T-cell (primary cell): ENCODE data around the gene RHOBTB1. TPM values are rescaled to one million over a fixed set of nuclear protein-coding genes. Genes with fewer than 3 reads are reported as not detected.

Experiments used
- ATAC-seq, 4 experiments: fragments of 200-7000 bp in 3 of 4; fragments of 150-1000 bp in 1 of 4; cut with Tn5 transposase; replicated peaks in 1 of 4; 1 replicate in 3 of 4; 2 replicates in 1 of 4; pipeline ENCODE4 v1.10.0; 2021; ENCODE audit warnings: moderate library complexity in 3 of 4, mild to moderate bottlenecking in 2 of 4, moderate number of reproducible peaks in 1 of 4
- CTCF ChIA-PET, 2 donors: fragments of 300-600 bp; sonication (Branson Sonifier 250); formaldehyde crosslinking; loops; one replicate each; lab custom pipeline; 2022; ENCODE audit warnings: antibody characterized with exemption in 2 of 2; lab: Charles Lee
- POLR2A ChIA-PET, 2 donors: fragments of 300-600 bp; sonication (Branson Sonifier 250); formaldehyde crosslinking; loops; one replicate each; lab custom pipeline; 2022; ENCODE audit warnings: antibody characterized with exemption in 2 of 2; lab: Charles Lee
- DNase-seq, 35 experiments: peaks; one replicate each; pipeline versions ENCODE4 v3.0.0 to v3.0.0-alpha.2; 2013 to 2023
- H3K27ac ChIP-seq: one replicate; pipeline ENCODE4 v1.5.1; 2013; ENCODE audit warnings: low read length
- H3K27me3 ChIP-seq, 2 experiments: replicated peaks in 1 of 2; 1 replicate in 1 of 2; 2 replicates in 1 of 2; pipeline versions ENCODE4 v1.6.1 to v1.7.0; 2013; ENCODE audit warnings: low read length in 1 of 2, mixed read lengths in 1 of 2; ENCODE audit not compliant: control insufficient read depth in 2 of 2, insufficient read depth in 2 of 2; ENCODE audit errors: extremely low read depth in 1 of 2
- H3K36me3 ChIP-seq, 2 donors: 1 replicate in 1 of 2; 2 replicates in 1 of 2; pipeline versions ENCODE4 v1.6.1 to v1.7.0; 2013; ENCODE audit warnings: low read length in 1 of 2; ENCODE audit not compliant: control insufficient read depth in 2 of 2, insufficient read depth in 1 of 2; ENCODE audit errors: extremely low read depth in 1 of 2
- H3K4me1 ChIP-seq, 2 experiments: 1 replicate in 1 of 2; 2 replicates in 1 of 2; pipeline versions ENCODE4 v1.6.1 to v1.7.0; 2013; ENCODE audit warnings: low read length in 2 of 2, mixed read lengths in 1 of 2; ENCODE audit not compliant: insufficient read depth in 2 of 2, control insufficient read depth in 1 of 2; ENCODE audit errors: extremely low read depth in 1 of 2
- H3K4me3 ChIP-seq, 2 donors: 1 replicate in 1 of 2; 2 replicates in 1 of 2; pipeline versions ENCODE4 v1.5.1 to v1.7.0; 2013; ENCODE audit warnings: mild to moderate bottlenecking in 2 of 2, low read length in 1 of 2, moderate library complexity in 1 of 2; ENCODE audit not compliant: control insufficient read depth in 1 of 2; ENCODE audit errors: extremely low read depth in 1 of 2
- H3K9me3 ChIP-seq: 2 replicates; pipeline ENCODE4 v1.7.0; 2013
- H3K27ac Mint-ChIP-seq, 2 donors: one replicate each; pipeline ENCODE4 v1.8.0; 2020 to 2021; ENCODE audit warnings: mild to moderate bottlenecking in 2 of 2, mixed read lengths in 2 of 2
- H3K27me3 Mint-ChIP-seq, 2 donors: one replicate each; pipeline ENCODE4 v1.8.0; 2021 to 2022; ENCODE audit warnings: mixed read lengths in 2 of 2
- H3K36me3 Mint-ChIP-seq: one replicate; pipeline ENCODE4 v1.8.0; 2021; ENCODE audit warnings: mixed read lengths
- H3K4me1 Mint-ChIP-seq, 3 donors: one replicate each; pipeline ENCODE4 v1.8.0; 2020 to 2022; ENCODE audit warnings: mixed read lengths in 3 of 3, mild to moderate bottlenecking in 1 of 3
- H3K4me3 Mint-ChIP-seq, 3 donors: one replicate each; pipeline ENCODE4 v1.8.0; 2020 to 2022; ENCODE audit warnings: mild to moderate bottlenecking in 3 of 3, mixed read lengths in 3 of 3, moderate library complexity in 3 of 3
- H3K9me3 Mint-ChIP-seq, 3 donors: one replicate each; pipeline ENCODE4 v1.8.0; 2020 to 2022; ENCODE audit warnings: mixed read lengths in 3 of 3
- WGBS: methylation state at CpG from one replicate; pipeline ENCODE4 v1.1.5; 2013; ENCODE audit warnings: missing lambda C conversion rate; ENCODE audit not compliant: insufficient coverage; 5-methylcytosine and 5-hydroxymethylcytosine counted together
- total RNA-seq, 35 experiments: library from RNA in 6 of 35; stranded (reverse) in 6 of 35; fragments of 120-200 nt in 1 of 35; gene quantifications; one replicate each; pipeline versions ENCODE4 v1.2.1 to v1.2.4 and lab custom pipeline; 2013 to 2026

The RHOBTB1 gene
- total RNA-seq, 5 donors from 2014 or later (not counting 1 experiment from before 2014, with no cell fraction given), result 0.09 to 0.75 (median 0.34) TPM; not detected in 1

DNA sequence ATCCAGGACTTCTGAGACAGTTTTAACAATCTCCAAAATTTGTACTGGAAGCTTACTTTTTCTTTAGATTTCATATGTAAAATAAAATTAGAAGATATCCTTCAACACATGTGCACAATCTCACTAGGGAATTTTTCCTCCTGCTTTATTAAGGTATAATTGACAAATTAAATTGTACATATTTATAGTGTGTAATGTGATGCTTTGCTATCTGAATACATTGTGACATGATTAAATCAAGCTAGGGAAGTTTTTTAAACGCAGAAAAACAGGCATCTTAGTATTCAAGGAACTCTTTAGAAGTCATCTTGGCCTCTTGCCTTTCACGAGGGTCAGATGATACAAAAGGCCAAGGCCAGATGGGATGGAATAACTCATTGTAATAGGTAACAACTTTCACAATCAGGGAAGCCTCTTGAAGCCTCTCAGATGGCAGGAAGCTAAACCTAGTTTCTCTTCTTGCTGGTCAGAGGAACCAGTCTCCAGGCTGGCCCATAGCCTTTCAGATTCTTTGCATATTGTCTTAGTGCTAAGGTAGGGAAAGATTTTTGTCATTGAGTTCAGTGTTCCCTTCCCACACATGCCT is 78.7 kb downstream of the RHOBTB1 start:
- CTCF ChIA-PET, result no interaction called here
- WGBS, result 33% methylated on average over 1 of the region's 2 CpGs
- no peak for ATAC-seq
- peaks cover 7 to 13% of the 10 kb centered on the region in 2 donors for H3K27me3 Mint-ChIP-seq
- Histone ChIP-seq H3K27me3 (peaks cover 0 to 8% of the 10 kb centered on the region in 2 experiments), H3K36me3 (no peaks in the 10 kb centered on the region), H3K9me3 (no peaks in the 10 kb centered on the region), H3K27ac (no peak overlapping the region), H3K4me3 (no peak overlapping the region), H3K4me1 (no peaks in the 10 kb centered on the region)
- H3K27ac Mint-ChIP-seq, result no peak overlapping the region
- no peaks in the 10 kb centered on the region for H3K9me3 Mint-ChIP-seq
- no peaks in the 10 kb centered on the region for H3K36me3 Mint-ChIP-seq
- POLR2A ChIA-PET, result no interaction called here
- no peak for DNase-seq
- H3K4me3 Mint-ChIP-seq, result no peak overlapping the region
- no peaks in the 10 kb centered on the region for H3K4me1 Mint-ChIP-seq

DNA sequence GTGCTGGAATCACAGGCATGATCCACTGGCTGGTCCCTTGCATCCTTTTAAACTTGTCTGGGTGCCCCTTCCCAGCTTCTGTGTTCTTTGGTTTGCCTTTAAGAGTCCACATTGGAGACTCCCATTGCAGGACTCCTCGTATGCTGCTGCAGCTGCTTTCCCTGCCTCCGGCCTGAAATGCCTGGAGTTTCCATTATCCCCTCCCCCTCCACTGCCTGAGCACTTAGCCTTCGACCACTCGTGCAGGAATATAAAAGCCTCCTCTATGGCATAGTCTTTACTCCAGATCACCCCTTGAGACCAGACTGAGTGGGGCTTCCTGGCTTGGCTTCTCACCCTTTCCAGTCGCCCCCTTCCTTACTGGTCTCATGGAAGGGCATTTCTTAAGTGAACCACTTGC is 80.2 kb downstream of the RHOBTB1 start:
- Mint-ChIP-seq H3K36me3 (no peaks in the 10 kb centered on the region), H3K27ac (no peak overlapping the region), H3K9me3 (no peaks in the 10 kb centered on the region), H3K4me1 (no peaks in the 10 kb centered on the region), H3K4me3 (no peak overlapping the region), H3K27me3 (peaks cover 7 to 15% of the 10 kb centered on the region in 2 donors)
- ChIA-PET CTCF (no interaction called here), POLR2A (no interaction called here)
- 69% methylated on average over 5 of the region's 5 CpGs for WGBS
- DNase-seq, result no peak
- Histone ChIP-seq H3K27me3 (peaks cover 0 to 8% of the 10 kb centered on the region in 2 experiments), H3K4me3 (no peak overlapping the region), H3K27ac (no peak overlapping the region), H3K4me1 (no peaks in the 10 kb centered on the region), H3K36me3 (no peaks in the 10 kb centered on the region), H3K9me3 (no peaks in the 10 kb centered on the region)
- ATAC-seq, result no peak

DNA sequence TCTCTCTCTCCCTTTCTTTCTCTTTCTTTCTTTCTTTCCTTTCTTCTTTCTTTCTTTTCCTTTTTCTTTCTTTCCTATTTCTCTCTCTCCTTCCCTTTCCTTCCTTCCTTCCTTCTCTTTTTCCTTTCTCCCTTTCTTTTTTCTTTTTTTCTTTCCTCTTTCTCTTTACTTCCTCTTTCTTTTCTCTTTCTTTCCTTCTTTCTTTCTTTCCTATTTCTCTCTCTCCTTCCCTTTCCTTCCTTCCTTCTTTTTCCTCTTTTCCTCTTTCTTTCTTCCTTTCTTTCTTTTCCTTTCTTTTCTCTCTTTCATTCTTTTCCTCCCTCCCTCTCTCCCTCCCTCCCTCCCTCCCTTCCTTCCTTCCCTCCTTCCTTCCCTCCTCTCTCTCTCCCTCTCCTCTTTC is 81.5 kb downstream of the RHOBTB1 start:
- Mint-ChIP-seq H3K4me1 (no peaks in the 10 kb centered on the region), H3K36me3 (no peaks in the 10 kb centered on the region), H3K4me3 (no peak overlapping the region), H3K27ac (no peak overlapping the region), H3K9me3 (no peaks in the 10 kb centered on the region), H3K27me3 (peaks cover 7 to 11% of the 10 kb centered on the region in 2 donors)
- H3K4me3 ChIP-seq, result no peak overlapping the region
- ChIA-PET CTCF (no interaction called here), POLR2A (no interaction called here)
- no peaks in the 10 kb centered on the region for H3K4me1 ChIP-seq
- no peak for DNase-seq
- peaks cover 0 to 8% of the 10 kb centered on the region in 2 experiments for H3K27me3 ChIP-seq
- ATAC-seq, result no peak
- no peak overlapping the region for H3K27ac ChIP-seq
- no peaks in the 10 kb centered on the region for H3K9me3 ChIP-seq
- H3K36me3 ChIP-seq, result no peaks in the 10 kb centered on the region

DNA sequence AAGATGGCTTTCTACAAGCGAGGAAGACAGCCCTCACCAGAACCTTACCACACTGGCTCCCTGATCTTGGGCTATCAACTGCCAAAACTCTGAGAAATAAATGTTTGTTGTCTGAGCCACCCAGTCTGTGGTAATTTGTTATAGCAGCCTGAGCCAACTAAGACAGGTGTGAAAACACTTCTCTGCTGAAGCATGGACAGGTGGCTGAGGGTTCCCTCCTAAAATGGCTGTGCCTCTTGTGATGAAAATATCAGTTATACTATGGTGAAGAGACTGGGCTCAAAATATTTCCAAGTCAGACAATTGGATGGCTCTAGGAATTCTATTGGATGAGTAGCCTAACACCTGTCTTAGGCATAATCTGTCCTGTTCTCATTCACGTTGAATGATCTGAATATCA is 87.6 kb downstream of the RHOBTB1 start:
- DNase-seq (no peak), ATAC-seq (no peak)
- H3K9me3 Mint-ChIP-seq, result no peaks in the 10 kb centered on the region
- Histone ChIP-seq H3K27me3 (no peaks in the 10 kb centered on the region), H3K4me3 (no peak overlapping the region), H3K36me3 (no peaks in the 10 kb centered on the region), H3K4me1 (no peaks in the 10 kb centered on the region), H3K9me3 (no peaks in the 10 kb centered on the region), H3K27ac (no peak overlapping the region)
- no CpG with 5 or more reads among the region's 2 CpGs for WGBS
- H3K4me3 Mint-ChIP-seq, result no peak overlapping the region
- ChIA-PET CTCF (no interaction called here), POLR2A (no interaction called here)
- H3K36me3 Mint-ChIP-seq, result no peaks in the 10 kb centered on the region
- H3K4me1 Mint-ChIP-seq, result no peaks in the 10 kb centered on the region
- peaks cover 0 to 2% of the 10 kb centered on the region in 2 donors for H3K27me3 Mint-ChIP-seq
- no peak overlapping the region for H3K27ac Mint-ChIP-seq

DNA sequence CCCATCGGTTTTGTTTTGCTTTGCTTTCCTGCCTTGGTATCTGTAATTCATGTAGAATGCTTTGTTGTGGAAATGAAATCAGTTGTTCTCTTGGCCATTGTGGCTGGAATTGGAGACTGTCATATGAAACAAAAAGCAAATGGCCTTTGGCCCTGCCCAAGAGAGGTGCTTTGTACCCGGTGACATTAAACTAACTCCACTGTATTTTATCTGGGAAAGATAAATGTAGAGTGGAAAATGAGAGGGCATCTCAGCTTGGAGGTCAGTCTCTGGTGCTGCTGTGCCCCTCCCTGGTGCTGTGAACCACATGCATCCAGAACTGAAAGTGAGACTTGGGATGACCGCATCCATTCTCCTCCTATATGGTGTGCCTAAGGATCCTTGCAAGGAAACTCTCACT is 90.3 kb downstream of the RHOBTB1 start:
- H3K27ac Mint-ChIP-seq, result no peak overlapping the region
- no peaks in the 10 kb centered on the region for H3K9me3 ChIP-seq
- CTCF ChIA-PET, result no interaction called here
- no peak overlapping the region for H3K27ac ChIP-seq
- ATAC-seq (no peak), DNase-seq (no peak)
- no peaks in the 10 kb centered on the region for H3K27me3 ChIP-seq
- no peak overlapping the region for H3K4me3 ChIP-seq
- H3K27me3 Mint-ChIP-seq, result peaks cover 0 to 3% of the 10 kb centered on the region in 2 donors
- H3K36me3 Mint-ChIP-seq, result no peaks in the 10 kb centered on the region
- no peaks in the 10 kb centered on the region for H3K36me3 ChIP-seq
- no peaks in the 10 kb centered on the region for H3K9me3 Mint-ChIP-seq
- no peaks in the 10 kb centered on the region for H3K4me1 Mint-ChIP-seq
- no CpG with 5 or more reads among the region's 3 CpGs for WGBS
- no peak overlapping the region for H3K4me3 Mint-ChIP-seq
- POLR2A ChIA-PET, result no interaction called here
- H3K4me1 ChIP-seq, result no peaks in the 10 kb centered on the region

DNA sequence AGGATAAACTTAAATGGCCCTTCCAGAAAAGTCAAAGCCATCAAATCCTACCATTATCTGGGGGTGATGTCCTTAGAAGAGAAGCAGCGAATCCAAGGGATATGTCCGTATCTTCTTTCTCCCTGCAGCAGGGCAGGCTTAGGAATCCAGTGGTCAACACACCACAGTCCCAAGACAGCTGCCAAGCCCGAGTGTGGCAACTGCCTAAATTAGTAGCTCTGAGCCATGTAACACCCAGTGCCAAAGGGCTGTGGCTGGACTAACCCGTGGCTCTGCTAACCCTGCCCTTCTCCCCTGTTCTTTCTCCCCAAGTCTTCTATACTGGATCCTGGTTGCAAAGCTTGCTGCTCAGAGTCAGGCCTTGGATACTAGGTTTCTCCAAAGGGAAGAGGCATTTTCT is 90.9 kb downstream of the RHOBTB1 start:
- CTCF ChIA-PET, result interaction anchor here in 1 of 2 donors (0.7 kb wide), 1 partner anchor 290 kb away, joined by 3 read pairs; no protein-coding TSS in a partner anchor
- no peak for ATAC-seq

More for the DNA sequence above, 90.9 kb downstream of the RHOBTB1 start:
- H3K4me3 Mint-ChIP-seq, result no peak overlapping the region
- no peaks in the 10 kb centered on the region for H3K36me3 Mint-ChIP-seq
- H3K4me3 ChIP-seq, result no peak overlapping the region
- no peaks in the 10 kb centered on the region for H3K27me3 ChIP-seq
- no peak overlapping the region for H3K27ac ChIP-seq
- no peaks in the 10 kb centered on the region for H3K9me3 Mint-ChIP-seq
- 67% methylated on average over 4 of the region's 4 CpGs for WGBS
- no peak for DNase-seq
- H3K9me3 ChIP-seq, result no peaks in the 10 kb centered on the region
- H3K27me3 Mint-ChIP-seq, result peaks cover 0 to 3% of the 10 kb centered on the region in 2 donors
- H3K36me3 ChIP-seq, result no peaks in the 10 kb centered on the region
- POLR2A ChIA-PET, result no interaction called here
- no peaks in the 10 kb centered on the region for H3K4me1 ChIP-seq
- H3K4me1 Mint-ChIP-seq, result no peaks in the 10 kb centered on the region
- H3K27ac Mint-ChIP-seq, result no peak overlapping the region
